HG03521 (cell line): Measurements from ENCODE around the gene FYB1.

Experiments used
- ATAC-seq: cut with Tn5 transposase; IDR thresholded peaks from one replicate; pipeline ENCODE4 v1.9.1; 2021; ENCODE audit warnings: mild to moderate bottlenecking, moderate library complexity; ENCODE audit not compliant: unreplicated experiment

Gene FYB1

DNA sequence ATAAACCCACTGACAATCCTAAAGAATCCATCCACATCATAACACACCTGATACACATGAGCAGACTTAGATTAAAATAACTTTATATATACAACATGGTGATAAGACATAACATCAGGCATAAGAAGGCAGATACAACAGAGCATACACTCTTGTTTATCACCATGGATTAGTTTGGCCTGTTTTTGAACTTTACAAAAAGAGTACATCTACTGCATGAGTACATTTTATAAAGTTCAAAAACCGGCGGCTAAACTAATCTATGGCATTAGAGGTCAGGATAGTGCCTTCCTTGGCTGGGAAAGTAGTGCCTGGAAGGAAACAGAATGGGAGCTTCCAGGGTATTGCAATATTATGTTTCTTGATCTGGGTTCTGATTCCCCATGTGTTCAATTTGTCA, 160.3 kb downstream of the FYB1 start:
- ATAC-seq, result no peak

- peak; percentile 71 for ATAC-seq
Measured at GRCh38 chr5:39058178-39058921, 161.0 kb downstream of the FYB1 start.

DNA sequence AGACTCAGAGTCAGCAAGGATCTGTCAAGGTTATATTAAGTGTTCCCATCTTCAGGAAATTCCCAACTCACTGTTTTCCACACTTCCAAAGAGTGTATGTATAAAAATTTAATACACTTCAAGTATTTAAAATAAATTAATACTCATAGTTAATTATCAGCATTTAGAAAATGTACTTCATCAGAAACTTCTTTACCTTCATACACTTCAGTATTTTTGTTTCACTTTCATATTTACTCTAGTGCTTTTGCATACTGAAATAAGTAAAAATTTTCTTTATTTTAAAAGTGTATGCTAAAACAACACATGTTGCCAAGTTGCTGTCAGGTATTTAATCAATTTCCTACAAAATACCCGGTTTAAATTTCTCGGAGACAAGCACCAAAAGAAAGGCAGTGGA, 161.6 kb downstream of the FYB1 start:
- no peak for ATAC-seq

DNA sequence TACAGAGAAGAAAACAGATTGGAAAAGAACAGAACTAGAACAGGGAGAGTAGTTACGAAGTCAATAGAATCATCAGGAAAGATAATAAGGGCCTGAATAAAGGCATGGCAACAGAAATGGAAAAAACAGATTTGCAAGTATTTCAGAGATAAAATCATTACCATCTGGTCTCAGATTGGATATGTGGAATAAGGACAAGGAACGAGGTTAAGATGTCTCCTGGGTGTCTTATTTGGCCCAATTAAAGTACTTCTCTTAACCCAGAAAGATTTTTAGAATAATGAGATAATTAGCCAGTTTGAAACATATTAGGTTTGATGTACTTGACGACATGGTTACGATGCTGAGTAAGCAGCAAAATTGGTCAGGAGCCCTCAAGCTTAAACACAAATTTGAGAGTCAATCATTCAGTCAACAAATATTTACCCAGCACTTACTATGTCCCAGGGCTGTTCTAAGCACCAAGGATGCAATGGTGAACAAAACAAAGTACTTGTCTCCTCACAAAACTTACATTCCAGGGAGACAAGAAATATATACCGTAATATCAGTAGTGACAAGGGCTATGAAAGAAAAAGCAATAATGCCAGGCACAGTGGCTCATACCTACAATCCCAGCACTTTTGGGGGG, 163.5 kb downstream of the FYB1 start:
- no peak for ATAC-seq
